ENCODE results near the gene ZNF212.

The ZNF212 gene

DNA sequence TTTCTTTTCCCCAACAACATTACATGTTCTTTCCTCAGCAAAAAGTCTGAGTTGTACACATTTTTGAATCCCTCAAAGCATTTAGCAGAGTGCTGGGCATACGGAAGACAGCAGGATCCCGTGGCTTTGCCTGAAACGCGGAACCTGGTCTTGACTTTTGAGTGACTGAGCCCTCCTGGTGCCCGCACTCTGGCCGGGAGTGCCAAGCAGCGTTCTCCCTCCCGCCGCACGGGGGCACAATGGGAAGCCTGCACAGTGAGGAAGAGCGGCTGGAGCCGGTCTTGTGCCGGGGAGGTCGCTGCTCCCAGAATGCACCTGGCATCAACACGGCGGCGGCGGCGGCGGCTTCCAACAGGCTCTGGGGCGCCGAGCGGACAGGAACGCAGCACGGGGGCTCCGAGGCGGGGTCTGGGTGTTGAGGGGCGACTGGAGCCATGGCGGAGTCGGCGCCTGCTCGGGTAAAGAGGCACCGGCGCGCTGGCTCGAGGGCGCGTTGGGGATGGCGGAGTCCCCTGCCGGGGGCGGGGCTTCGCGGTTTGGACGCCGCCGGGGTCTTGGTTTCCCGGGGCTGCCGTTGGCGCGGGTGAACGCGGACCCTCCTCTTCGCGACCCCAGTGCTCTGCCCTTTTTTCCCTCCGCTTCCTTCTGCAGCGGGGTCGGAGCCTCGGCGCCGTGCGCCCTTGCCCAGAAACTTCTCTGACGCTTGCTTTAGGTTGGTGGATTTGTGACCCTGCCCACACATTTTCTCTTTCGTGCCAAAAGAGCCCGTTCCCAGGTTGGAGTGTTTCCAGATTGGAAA, at the start of gene ZNF212:
Gene ZNF212, plus strand, starts transcription at position 307 of the 799 bp plus-strand sequence. Its CDS starts 128 bp downstream, at position 435.
- Mint-ChIP-seq H3K4me1 (ENCODE audit: low read depth) (peaks cover 35% of the 10 kb centered on the region), H3K27ac (peak within 1 kb of the TSS; percentile 92), H3K36me3 (peaks cover 1% of the 10 kb centered on the region), H3K27me3 (no peaks in the 10 kb centered on the region), H3K4me3 (peak within 1 kb of the TSS; percentile 94), H3K9me3 (ENCODE audit: low read depth) (no peaks in the 10 kb centered on the region)

DNA sequence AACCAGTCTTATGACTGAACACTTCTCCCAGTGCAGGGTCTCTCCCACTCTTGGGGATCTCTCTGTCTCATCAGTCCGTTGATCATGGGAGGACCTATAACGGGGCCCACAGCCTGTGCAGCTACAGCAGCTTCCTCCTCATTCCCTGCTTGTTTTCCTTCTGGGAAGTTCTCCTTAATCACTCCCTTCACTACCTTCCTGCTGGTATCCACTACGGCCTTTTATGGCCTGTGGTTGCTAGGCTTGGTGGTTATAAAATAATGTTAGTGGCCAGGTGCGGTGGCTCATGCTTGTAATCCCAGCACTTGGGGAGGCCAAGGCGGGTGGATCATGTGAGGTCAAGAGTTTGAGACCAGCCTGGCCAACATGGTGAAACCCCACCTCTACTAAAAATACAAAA, 47.6 kb upstream of the ZNF212 start:
- peaks cover 22% of the 10 kb centered on the region for H3K4me1 Mint-ChIP-seq (ENCODE audit: low read depth)
- H3K4me3 Mint-ChIP-seq, result peak overlapping the region; percentile 90
- H3K36me3 Mint-ChIP-seq, result no peaks in the 10 kb centered on the region
- no peaks in the 10 kb centered on the region for H3K9me3 Mint-ChIP-seq (ENCODE audit: low read depth)
- H3K27ac Mint-ChIP-seq, result no peak overlapping the region
- H3K27me3 Mint-ChIP-seq, result no peaks in the 10 kb centered on the region

GRCh38 chr7:149194799-149195179, 44.7 kb upstream of the ZNF212 start:
- H3K36me3 Mint-ChIP-seq, result peaks cover 4% of the 10 kb centered on the region
- H3K4me3 Mint-ChIP-seq, result peak overlapping the region; percentile 80
- no peaks in the 10 kb centered on the region for H3K27me3 Mint-ChIP-seq
- peaks cover 38% of the 10 kb centered on the region for H3K4me1 Mint-ChIP-seq (ENCODE audit: low read depth)
- no peaks in the 10 kb centered on the region for H3K9me3 Mint-ChIP-seq (ENCODE audit: low read depth)
- peak overlapping the region; percentile 41 for H3K27ac Mint-ChIP-seq

DNA sequence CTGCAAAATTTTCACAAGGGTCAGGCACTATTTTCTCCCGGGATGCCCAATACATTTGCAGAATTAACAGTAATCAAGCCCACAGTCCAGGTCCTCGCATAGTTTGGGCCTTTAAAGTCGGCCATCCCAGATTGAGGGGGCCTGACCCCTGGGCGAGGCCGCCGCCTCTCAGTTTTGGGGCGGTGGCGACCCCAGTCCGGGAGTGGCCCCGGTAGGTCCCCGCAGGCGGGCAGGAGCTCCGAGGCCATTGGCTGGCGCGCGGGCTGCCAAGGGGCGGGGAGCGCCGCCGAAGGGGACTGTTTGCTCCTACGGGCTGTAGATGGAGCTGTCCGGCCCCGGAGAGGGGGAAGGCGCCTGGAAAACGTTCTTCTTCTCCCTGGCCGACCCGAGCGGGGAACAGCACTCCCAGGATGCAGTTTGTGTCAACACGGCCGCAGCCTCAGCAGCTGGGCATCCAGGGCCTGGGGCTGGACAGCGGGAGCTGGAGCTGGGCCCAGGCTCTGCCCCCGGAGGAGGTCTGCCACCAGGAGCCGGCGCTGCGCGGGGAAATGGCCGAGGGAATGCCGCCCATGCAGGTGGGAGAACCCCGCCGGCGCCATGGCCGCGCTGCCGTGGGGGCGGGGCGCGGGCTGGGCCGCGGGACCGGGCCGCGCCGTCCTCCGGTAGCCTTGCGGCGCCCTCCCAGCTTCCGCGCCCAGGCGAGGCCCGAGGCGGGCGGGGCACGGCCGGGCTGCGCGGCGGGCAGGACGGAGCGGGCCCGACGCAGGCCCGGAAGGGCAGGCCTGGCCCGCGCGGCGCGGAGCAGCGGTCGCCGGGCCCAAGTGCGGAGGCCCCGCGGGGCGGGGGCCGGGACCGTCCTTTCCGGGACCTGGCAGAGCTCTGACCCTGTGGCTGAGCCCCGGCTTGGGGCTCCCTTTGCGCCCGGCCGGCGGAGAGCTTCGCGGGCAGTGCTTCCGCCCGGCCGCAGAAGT, 44.0 kb upstream of the ZNF212 start, which contains the start of gene ZNF282:
Gene ZNF282, plus strand, starts transcription at position 367 of the 971 bp plus-strand sequence. Its CDS starts 44 bp downstream, at position 411.
- Mint-ChIP-seq H3K27me3 (no peaks in the 10 kb centered on the region), H3K36me3 (peaks cover 8% of the 10 kb centered on the region), H3K27ac (peak within 1 kb of the TSS; percentile 93), H3K4me1 (ENCODE audit: low read depth) (peaks cover 41% of the 10 kb centered on the region), H3K4me3 (peak within 1 kb of the TSS; percentile 95), H3K9me3 (ENCODE audit: low read depth) (no peaks in the 10 kb centered on the region)

- H3K27me3 Mint-ChIP-seq, result no peaks in the 10 kb centered on the region
- peaks cover 13% of the 10 kb centered on the region for H3K36me3 Mint-ChIP-seq
- H3K9me3 Mint-ChIP-seq (ENCODE audit: low read depth), result no peaks in the 10 kb centered on the region
- peak overlapping the region; percentile 95 for H3K4me3 Mint-ChIP-seq
- H3K4me1 Mint-ChIP-seq (ENCODE audit: low read depth), result peaks cover 41% of the 10 kb centered on the region
- H3K27ac Mint-ChIP-seq, result peak overlapping the region; percentile 93
Observed at GRCh38 chr7:149196151-149196704, 43.2 kb upstream of the ZNF212 start.

GRCh38 chr7:149196705-149197171, 42.7 kb upstream of the ZNF212 start:
- peaks cover 15% of the 10 kb centered on the region for H3K36me3 Mint-ChIP-seq
- H3K4me3 Mint-ChIP-seq, result peak overlapping the region; percentile 95
- peak overlapping the region; percentile 93 for H3K27ac Mint-ChIP-seq
- H3K4me1 Mint-ChIP-seq (ENCODE audit: low read depth), result peaks cover 39% of the 10 kb centered on the region
- H3K27me3 Mint-ChIP-seq, result no peaks in the 10 kb centered on the region
- H3K9me3 Mint-ChIP-seq (ENCODE audit: low read depth), result no peaks in the 10 kb centered on the region

DNA sequence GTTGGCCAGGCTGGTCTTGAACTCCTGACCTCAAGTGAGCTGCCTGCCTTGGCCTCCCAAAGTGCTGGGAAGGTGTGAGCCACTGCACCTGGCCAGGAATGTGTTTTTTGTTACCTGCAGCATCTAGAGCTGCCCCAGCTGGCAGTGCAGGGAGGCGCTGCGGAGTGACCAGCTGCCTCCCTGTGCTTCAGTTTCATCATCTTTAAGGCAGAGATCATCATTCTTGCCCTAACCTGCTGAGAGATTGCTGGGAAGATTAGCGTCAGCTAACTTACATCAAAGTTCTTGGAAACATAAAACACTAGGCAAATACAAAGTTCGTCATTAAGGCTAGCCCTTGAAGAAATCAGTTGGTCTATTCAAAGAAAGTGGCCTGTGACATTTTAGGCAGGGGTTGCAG, 41.8 kb upstream of the ZNF212 start:
- peaks cover 17% of the 10 kb centered on the region for H3K36me3 Mint-ChIP-seq
- peak overlapping the region; percentile 95 for H3K4me3 Mint-ChIP-seq
- peak overlapping the region; percentile 54 for H3K27ac Mint-ChIP-seq
- H3K9me3 Mint-ChIP-seq (ENCODE audit: low read depth), result no peaks in the 10 kb centered on the region
- H3K27me3 Mint-ChIP-seq, result no peaks in the 10 kb centered on the region
- H3K4me1 Mint-ChIP-seq (ENCODE audit: low read depth), result peaks cover 37% of the 10 kb centered on the region

- H3K9me3 Mint-ChIP-seq (ENCODE audit: low read depth), result no peaks in the 10 kb centered on the region
- no peak overlapping the region for H3K27ac Mint-ChIP-seq
- H3K4me3 Mint-ChIP-seq, result no peak overlapping the region
- no peaks in the 10 kb centered on the region for H3K27me3 Mint-ChIP-seq
- H3K36me3 Mint-ChIP-seq, result peaks cover 17% of the 10 kb centered on the region
- H3K4me1 Mint-ChIP-seq (ENCODE audit: low read depth), result peaks cover 36% of the 10 kb centered on the region
Observed at GRCh38 chr7:149198161-149198816, 41.2 kb upstream of the ZNF212 start.

DNA sequence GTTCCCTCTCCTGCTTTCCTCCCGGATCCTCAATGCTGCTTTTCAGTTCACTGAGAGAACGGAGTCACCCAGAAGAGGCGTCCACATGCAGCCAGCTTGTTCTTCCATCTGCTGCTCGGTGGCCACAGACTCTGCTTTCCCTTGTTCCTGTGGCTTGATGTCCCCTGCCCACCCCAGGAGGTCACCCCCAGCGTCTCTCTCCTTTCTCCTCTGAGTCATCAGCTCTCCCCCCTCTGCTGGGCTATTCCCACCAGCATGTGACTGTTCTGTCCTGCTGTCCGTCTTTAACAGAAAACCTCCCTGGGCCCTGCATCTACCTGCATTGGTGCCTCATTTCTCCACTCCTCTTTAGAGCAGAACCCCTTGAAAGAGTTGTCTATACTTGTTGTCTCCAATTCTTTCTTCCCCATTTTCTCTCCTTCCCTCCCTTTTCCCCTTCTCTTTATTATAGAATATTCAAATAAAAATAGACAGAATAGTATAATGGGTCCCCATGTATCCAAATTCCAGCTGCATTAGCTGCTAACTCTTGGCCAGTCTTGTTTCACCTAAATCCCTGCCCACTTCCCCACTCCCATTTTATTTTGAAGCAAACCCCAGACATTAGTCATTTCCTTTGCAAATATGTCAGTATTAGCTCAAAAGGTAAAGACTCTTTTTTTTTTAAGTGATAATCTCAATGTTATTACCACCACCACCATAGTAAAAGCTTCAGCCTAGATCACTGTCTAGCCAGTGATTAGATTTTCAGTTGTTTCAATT, 40.0 kb upstream of the ZNF212 start:
- Mint-ChIP-seq H3K27me3 (no peaks in the 10 kb centered on the region), H3K9me3 (ENCODE audit: low read depth) (no peaks in the 10 kb centered on the region), H3K4me1 (ENCODE audit: low read depth) (peaks cover 39% of the 10 kb centered on the region), H3K4me3 (peak overlapping the region; percentile 39), H3K36me3 (peaks cover 24% of the 10 kb centered on the region), H3K27ac (peak overlapping the region; percentile 81)

DNA sequence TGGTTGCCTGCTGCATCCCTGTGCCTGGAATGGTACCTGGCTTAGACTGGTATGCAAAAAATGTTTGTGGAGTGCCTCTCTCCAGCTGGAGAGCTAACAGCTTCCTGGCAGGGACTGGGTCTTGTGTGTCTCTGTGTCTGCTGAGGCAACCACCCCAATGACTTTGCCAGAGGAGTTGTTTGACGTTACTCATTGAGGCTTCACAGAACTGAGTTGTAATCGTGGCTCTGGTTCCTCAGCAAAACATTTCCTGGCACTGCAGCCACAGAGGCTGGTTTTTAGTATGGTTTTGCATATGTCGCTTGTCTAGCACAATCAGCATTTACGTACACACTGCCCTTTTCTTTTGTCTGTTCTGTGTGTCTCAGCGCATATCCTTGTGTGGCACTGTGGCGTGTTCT, 36.6 kb upstream of the ZNF212 start:
- H3K36me3 Mint-ChIP-seq, result peaks cover 24% of the 10 kb centered on the region
- H3K4me1 Mint-ChIP-seq (ENCODE audit: low read depth), result peaks cover 23% of the 10 kb centered on the region
- H3K27ac Mint-ChIP-seq, result no peak overlapping the region

GRCh38 chr7:149205690-149206381, 33.6 kb upstream of the ZNF212 start:
- Mint-ChIP-seq H3K27me3 (no peaks in the 10 kb centered on the region), H3K4me3 (no peak overlapping the region), H3K9me3 (ENCODE audit: low read depth) (no peaks in the 10 kb centered on the region), H3K36me3 (peaks cover 20% of the 10 kb centered on the region), H3K27ac (no peak overlapping the region), H3K4me1 (ENCODE audit: low read depth) (peaks cover 18% of the 10 kb centered on the region)

More for the DNA sequence above, 36.6 kb upstream of the ZNF212 start:
- H3K9me3 Mint-ChIP-seq (ENCODE audit: low read depth), result no peaks in the 10 kb centered on the region
- no peaks in the 10 kb centered on the region for H3K27me3 Mint-ChIP-seq
- H3K4me3 Mint-ChIP-seq, result no peak overlapping the region

DNA sequence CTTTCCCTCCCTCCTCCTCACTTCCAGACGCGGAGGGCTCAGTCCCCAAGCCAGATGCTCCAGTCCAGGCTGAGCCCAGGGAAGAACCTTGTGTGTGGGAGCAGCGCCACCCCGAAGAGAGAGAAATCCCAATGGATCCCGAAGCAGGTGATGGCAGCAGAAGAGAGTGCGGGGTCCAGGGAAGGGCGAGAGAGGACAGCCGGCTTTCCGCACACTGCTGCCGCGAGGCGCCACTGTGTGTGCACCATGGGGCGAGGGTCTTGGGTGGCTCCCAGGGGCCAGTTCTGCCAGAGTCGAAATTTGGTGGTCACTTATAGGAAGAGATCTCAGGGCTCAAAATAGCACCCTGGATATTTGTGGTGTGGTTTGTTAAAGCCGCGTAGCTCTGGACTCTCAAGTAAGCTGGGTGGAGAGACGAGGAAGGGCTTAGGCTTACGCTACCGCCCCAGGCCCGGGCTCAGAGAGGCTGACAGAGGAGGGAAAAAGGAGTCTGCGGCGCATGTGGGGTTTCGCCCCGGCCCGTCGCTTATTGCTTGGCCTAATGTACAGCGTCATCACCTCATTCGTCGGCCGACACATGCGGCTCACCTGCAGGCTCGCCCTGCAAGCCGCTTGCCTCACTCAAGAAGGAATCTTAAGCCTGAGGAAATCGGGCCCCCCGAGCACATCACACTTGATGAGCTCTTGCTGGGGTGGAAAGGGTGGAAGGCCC, 32.0 kb upstream of the ZNF212 start:
- Mint-ChIP-seq H3K9me3 (ENCODE audit: low read depth) (no peaks in the 10 kb centered on the region), H3K4me1 (ENCODE audit: low read depth) (peaks cover 11% of the 10 kb centered on the region), H3K27me3 (no peaks in the 10 kb centered on the region), H3K4me3 (no peak overlapping the region), H3K27ac (no peak overlapping the region), H3K36me3 (peaks cover 15% of the 10 kb centered on the region)

Data from activated naive CD8-positive, alpha-beta T cell (primary cell).